HPDE6-E6E7 (cell line): ENCODE results near the gene COBL.

Experiments used
- DNase-seq: peaks from one replicate; pipeline ENCODE4 v3.0.0; 2011; ENCODE audit warnings: missing footprints; ENCODE audit errors: extremely low spot score

The COBL gene

DNA sequence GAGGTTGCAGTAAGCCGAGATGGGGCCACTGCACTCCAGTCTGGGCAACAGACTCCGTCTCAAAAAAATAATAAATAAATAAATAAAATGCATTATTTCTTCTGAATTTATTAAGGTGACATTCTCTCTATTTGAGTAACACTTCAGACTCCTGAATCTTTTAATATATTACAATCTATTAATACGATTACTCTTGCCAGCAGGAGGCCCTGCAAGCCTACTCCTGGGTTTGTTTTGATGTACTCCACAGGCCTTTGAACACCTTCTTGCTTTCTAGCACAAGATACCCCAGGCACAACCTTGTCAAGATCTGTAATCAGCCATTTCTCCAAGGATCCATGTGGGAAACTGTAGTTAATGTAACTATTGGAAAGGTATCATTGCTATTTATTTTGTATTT is 63.5 kb downstream of the COBL start:
- no peak for DNase-seq

DNA sequence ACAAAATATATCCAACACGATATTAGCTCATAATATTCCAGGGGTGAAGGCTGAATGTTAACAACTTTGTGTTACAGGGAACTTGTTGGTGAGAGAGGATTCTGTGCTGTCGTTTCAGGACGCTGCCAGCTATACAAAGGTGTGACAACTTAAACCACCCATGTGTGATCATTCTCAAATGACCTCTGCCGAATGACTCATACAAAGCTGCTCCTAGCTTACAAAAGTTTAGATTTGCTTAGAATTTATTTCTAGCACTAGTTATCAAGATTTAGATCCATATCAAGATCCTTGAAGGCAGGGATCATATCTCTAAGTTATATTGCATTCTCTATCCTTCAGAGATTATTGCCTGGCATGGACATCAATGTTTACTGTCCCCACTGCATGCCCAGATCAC is 65.3 kb downstream of the COBL start:
- DNase-seq = no peak

DNA sequence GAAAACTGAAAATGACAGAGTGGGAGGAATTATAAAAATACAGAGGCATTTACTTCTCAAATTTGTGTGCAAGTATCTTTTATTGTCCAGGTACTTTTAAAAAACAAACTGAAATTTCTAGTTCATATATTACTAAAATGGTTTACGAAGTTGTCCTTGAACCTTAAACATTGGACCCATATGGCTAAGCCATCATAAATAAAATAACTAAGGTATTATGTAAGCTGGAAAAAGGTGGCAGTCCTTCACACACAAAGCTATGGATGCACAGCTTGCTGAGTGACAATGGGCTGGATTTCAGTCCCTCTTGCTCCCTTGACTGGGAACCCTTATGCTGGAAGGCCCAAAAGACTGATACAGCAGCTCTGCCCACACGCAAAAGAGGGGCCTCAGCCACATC is 66.1 kb downstream of the COBL start:
- DNase-seq = no peak

DNA sequence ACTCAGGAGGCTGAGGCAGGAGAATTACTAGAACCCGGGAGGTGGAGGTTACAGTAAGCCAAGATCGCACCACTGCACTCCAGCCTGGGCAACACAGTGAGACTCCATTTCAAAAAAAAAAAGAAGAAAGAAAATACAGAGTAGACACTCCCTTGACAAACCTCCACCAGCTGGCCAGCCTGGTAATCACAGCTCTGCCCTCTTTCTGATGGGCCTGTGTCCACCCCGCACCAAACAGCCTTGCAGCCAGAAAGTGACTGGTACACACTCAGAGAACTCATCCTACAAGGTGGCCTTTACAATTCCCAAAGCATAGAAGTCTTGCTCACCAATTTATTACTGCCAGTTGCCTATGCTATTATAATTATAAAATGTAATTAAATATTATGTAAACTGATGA is 66.6 kb downstream of the COBL start:
- no peak for DNase-seq

DNA sequence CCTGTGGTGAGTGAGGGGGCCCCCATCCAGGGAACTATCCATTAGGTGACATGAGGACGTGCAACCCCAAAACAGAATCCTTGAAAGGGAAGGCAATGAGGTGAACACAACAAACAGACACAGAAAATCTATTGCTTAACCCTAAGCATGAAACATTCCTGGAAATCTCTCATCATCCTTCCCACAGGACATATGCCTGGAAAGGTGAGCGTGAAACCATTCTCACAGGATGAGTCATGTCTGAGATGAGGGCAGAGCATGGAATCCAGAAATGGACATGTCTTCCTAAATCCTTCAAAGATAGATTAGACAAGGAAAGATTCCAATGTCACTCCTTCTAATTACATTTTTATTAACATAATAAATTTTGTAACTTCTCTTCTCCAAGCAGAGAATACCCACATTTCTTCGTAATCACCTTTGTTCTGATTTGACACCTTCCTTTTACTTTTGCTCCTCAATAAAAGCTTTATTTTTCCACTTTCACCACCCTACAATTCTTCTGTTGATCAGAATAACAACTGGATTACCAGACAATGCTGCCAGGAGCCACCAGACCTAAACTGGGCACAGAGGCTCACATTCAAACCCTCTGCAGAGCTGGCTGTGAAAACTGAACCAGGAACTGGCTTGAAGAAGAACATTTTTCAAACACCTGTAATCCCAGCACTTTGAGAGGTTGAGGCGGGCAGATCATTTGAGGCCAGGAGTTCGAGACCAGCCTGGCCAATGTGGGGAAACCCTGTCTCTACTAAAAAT is 67.2 kb downstream of the COBL start:
- DNase-seq = no peak

DNA sequence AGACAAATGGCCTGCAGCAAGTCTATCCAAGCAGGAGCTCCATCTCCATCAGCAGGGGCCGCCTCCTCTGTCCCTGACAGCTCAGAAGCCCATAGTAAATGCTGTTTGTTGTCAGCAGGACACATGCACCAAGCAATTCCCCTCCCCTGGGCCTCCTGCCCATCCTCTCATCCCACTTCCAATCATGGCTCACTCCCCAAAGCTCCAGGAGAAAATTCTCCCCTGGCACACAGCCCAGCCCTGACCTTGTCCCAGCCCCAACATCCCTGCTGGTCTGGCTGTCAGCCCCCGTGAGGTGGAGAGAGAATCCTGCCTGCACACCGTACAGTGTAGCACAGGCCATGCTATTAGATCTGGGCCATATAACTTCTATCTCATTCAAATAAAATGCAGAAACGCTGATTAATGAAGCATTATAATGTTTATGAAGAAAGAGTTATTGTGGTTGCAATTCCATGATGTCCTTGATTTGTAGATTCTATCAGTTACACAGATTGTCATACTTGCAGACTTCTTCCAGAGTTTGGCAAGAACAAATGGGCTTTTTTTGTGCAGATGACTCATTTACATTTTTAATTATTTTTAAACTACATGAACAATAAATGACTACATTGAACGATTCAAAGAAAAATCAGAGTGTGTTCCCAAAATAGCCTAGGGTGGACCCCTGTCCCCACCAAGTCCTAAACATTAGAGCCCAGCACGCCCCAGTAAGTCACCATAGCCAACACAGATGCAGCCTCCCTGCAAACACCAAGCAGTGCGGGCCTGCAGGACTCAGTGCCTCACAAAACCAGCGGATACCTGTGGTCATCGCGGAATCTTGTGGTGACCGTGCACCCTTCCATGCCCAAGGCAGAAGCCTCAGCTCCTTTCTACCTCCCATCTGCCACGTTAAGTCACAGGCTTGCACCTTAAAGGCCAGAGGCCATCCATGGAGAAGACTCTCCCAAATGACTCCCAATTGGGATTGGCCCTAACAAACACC is 70.1 kb downstream of the COBL start:
- no peak for DNase-seq

DNA sequence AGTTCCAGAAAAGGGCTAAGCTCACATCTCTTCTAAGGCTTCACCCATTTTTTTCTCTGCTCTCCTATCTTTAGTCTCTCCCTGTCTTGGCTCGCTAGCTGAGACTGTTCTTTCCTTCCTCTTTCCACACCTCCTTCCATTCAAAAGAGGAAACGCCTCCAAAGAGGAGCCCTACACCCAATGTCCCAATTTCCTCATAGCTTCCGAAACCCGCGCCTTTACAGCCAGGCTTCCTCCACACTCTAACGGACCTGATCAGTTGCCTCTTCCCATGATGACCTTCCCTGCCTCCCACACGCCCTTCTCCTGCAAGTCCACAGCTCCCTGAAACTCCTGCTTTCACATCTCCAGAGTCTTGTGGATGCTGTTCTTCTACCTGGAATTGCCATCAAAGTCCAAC is 71.7 kb downstream of the COBL start:
- DNase-seq = no peak

DNA sequence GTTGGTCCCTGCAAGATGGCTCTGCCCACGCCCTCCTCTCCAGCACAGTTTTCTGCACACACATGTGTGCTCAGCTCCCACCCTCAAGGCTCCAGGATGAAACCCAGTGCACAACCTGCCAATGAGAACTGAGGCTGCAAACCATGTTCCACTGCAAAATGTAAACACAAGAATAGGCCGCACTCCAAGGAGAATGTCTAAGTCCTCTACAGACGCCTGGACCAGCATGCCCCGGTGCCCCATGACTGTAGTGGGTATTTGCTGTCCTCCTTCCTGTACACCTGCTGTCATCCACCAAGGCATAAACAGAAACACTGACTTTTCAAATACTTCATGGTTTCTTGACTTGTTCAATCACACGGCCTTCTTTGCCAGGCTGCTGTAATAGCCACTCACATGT is 72.6 kb downstream of the COBL start:
- no peak for DNase-seq

DNA sequence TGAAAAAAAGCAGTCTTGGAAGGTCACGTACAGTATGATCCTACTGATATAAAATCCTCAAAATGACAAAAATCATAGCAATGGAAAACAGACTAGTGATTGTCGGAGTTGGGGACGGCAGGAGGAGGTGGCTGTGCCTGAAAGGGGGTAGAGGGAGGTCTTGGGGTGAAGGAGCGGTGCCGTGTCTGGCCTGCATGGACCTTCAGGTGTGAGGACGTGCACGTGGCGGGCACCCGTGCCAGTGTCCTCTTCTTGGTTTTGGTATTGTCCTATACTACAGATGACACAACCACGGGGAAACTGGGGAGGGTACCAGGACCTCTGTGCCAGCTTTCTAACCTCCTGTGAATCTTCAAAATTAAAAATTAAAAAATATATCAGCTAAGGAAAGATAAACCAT is 73.0 kb downstream of the COBL start:
- DNase-seq = no peak

DNA sequence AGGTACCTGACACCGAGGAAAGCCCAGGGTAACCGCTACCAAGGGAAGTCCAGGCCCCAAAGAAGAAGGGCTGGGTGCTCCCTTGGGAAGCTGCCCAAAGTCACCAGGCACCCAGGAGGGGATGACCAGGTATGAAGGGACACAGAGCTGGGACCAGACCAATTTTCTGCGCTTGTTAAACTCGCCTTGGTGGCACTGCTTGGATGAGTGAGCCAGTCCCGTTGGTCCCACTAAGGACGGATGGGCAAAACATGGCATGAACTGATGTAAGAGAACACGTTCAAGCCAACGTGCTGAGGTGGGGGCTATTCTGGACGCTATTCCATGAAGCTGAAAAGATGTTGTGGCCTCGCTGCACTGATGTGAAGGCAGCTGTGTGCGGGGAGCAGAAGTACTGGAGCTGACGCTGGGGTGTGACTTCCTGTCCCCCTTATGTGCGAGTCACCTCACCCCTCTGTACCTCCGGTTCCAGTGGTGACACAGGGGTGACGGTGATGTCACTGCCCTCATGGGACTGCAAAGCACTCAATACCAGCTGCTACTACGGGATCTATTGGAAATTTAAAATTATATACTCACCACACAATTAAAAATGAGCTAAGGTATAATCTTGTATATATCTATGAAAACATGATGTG is 73.6 kb downstream of the COBL start:
- DNase-seq = no peak

DNA sequence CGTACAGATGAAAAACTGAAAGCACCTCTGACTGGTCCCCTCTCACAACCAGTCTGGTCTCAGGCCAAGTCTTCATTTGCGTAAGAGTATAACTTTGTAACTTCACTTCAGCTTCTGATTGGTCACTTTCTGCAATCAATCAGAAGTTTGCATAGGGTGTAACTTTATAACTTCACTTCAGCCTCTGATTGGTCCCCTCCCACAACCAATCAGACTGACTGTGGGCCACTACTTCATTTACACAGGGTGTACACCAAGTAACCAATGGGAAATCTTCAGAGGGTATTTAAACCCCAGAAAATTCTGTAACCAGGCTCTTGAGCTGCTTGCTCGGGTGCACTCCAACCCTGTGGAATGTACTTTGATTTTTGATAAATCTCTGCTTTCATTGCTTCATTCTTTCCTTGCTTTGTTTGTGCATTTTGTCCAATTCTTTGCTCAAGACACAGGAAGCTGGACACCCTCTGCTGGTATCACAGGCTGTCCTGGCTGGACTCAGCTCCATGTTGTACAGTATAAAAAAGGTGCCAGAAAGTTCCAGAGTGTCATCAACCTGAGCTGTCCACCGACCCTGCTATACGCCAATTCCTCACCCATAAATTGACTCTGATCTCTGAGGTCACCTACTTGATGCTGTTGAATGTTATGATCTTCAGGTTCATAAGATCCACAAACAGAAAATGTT is 74.5 kb downstream of the COBL start:
- DNase-seq = no peak

DNA sequence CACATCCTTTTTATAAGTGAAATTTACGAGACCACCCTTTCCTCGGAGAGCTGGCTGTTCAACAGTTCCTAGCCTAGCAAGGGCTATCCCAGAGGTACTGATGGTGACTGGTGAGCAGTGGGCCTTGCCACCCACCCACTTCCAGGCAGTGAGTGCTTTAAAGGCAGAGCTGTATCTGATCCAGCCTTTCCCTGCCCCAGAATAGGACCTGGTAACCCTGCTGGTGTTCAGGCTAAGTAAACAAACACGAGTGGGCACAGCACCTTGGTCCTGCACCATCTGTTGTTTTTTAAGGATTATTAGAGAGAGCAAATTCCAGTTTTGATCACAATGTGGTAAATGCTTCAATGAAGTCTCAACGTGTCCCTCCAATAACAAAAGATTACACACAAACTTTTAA is 75.7 kb downstream of the COBL start:
- DNase-seq = no peak

DNA sequence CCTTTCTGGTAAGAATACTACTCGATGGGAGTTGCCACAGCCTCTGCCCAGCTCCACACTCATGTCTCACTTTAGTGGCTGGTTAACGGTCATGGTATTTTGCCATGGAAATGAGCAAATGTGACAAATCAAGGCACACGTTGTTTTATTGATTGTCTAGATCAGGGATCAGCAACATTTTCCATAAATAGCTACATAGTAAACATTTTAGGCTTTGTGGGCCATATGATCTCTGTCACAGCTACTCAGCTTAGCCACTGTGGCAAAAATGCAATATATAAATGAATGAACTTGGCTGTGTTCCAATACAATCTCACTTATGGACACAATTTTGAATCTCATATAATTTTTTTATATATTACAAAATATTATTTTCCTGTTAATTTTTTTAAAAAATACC is 76.9 kb downstream of the COBL start:
- no peak for DNase-seq

DNA sequence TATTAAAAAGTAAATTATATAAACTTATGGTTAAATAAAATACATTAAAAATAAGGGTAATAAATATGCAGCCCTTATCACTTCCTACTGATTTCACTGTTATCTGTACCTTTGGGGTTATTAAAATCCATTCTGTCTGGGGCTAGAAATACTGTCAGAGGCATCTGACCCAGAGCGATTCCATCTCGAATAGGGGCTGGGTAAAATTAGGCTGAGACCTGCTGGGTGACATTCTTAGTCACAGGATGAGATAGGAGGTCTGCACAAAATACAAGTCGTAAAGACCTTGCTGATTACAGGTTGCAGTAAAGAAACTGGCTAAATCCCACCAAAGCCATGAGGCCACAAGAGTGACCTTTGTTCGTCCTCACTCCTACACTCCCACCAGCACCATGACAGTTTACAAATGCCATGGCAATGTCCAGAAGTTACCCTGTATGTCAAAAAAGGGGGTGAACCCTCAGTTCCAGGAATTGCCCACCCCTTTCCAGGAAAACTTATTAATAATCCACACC is 77.6 kb downstream of the COBL start:
- no peak for DNase-seq

DNA sequence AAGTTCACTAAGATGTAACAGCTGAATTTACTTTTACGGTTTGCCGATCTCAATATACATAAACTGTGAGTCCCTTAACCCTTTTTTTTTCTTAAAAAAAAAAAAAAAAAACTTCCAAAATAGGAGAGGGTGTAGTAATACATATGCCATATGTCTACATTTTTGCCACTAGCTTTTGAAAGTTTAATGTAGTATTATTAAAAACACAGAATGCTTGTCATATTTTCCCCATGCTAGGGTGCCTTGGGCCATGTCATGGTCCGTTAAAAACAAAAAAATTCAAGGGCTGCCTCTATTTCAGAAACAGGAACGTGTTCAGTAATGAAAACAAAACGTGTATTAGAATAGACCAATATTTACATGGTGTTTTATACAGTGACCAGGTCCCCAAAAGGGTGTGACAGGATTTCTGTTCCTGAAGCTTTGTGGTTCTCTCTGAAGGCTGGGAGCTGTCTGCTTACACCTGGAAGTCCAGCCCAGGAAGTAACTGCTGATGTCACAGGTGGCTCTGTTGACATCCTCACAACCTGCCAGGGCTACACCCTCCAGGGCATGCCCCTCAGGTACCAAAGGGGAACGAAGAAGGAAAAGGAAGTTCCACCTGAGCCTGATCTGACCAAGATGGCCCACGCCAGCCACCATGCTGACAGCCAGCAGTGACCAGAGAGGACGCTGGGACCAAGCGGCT is 79.0 kb downstream of the COBL start:
- DNase-seq = no peak

DNA sequence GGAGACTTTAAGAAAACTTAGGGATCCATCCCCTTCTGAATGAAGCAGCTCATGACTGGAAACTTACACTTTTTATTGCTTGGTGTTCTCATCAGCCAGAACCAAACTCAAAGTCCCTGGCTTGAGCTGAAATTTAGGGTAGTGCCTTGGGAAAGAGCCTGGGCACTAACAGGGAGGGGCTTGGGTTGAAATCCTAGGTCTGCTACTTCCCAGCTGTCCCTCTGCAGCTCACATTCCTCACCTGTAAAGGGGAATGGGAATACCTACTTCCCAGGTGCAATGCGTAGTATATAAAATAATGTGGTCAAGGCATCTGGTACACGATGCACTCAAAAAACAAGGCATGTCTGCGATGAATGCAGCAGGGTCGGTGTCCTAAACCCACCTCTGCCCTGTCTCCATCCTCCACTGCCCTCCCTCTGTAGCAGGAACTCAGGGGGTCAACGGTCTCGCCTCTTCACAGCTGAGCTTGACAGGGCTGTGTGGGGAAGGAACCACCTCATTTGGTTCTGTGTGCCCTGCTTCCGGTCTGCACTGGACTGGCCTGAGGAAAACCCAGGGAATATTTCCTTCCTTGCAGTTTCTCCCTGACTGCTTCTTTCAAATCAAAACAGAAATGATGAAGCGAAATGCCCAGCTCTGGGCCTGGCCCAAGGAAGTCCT is 80.0 kb downstream of the COBL start:
- no peak for DNase-seq

DNA sequence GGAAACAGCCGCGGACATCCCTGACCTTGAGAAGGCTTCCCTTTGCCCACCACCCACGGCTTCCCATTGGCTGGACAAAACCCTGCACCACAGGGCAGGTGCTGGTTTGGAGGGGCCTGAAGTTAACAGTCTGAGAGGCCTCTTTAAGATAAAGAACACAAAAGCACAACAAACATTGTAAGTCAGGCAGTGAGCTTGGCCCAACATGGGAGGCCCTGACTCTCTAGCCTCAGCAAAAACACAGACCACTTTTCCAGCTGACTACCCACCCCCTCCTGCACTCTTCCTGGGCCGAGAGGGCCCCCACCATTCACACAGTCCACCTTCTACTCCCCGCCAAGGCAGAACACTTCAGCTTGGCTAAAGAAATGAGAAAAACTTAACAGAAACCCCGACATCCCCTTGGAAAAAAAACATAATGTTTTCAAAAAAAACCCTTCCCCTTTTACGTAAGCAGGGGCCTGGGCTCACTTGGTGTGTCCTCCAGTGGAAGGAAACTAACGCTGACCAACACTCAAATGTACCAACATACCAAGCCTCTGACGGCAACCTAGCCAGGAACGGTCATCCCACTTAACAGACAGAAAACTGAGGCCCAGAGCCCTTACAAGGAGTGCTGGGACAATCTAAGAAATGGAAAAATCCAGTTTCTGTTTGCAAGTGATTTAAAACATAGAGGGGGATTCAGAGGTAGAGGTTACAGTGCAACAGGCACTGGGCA is 80.9 kb downstream of the COBL start:
- DNase-seq = no peak

DNA sequence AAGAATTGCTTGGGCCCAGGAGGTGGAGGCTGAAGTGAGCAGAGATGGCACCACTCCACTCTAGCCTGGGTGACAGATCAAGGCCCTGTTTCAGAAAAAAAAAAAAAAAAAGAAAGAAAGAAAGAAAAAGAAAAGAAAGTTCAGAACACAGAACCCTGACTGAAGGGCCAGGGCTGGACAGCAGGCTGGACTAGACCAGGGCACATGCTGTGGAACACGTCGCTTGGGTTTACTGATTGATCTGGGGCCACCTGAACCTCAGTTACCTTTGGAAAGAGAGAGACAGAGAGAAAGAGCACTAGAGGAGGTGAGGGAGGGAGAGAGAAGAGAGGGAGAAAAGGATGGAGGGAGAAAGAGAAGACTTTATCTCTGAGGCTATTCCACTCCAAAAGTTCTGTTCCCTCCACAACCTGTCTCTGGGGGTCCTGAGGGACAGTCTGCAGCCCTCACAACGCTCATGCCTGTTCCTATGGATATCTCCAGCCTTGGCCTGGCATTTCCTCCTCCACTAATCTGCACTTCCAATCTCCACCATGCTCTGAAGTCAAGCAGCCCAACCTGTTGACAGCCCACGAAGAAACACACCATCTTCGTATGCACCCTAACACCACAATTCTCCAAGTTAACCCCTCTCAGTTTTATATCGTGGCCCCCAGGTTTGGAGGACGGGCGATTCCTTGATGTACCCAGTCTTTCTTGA is 81.8 kb downstream of the COBL start:
- DNase-seq = no peak

DNA sequence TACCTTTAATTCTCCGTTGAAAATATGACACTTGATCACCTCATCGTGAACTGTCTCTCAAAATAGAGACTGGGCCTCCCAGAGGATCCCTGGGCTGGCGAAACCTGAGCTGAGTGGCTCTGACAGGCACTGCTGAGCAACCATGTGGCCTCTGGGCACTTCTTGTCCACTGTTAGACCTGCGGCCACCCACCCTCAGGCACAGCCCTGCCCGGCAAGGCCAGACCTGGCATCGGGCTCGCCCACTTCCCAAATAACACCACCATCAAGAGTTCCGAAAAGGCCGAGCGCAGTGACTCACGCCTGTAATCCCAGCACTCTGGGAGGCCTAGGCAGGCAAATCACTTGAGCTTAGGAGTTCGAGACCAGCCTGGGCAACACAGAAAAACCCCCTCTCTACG is 82.5 kb downstream of the COBL start:
- no peak for DNase-seq
